Endothelial cell of umbilical vein (primary cell): ENCODE data around the gene API5. TPM values are rescaled to one million over a fixed set of nuclear protein-coding genes. Genes with fewer than 3 reads are reported as not detected.

ENCODE experiments used
- BruUV-seq: library from RNA; stranded (reverse); fragments of 400-500 nt; replicated peaks from 2 replicates; lab custom pipeline; 2021; lab: Mats Ljungman, UMichigan
- CTCF ChIA-PET: fragments of 300-600, 350-600 bp; sonication (Branson Sonifier 250); formaldehyde crosslinking; loops from one replicate; lab custom pipeline; 2021; ENCODE audit warnings: antibody characterized with exemption, inconsistent platforms; lab: Charles Lee
- POLR2A ChIA-PET: fragments of 300-600, 350-600 bp; sonication (Branson Sonifier 250); formaldehyde crosslinking; loops from one replicate; lab custom pipeline; 2021; ENCODE audit warnings: antibody characterized with exemption, inconsistent platforms; lab: Charles Lee
- DNase-seq: peaks from one replicate; pipeline ENCODE4 v3.0.0-alpha.2; 2011; ENCODE audit warnings: low read depth, low spot score
- FAIRE-seq: peaks from 2 replicates; lab custom pipeline; 2011; peaks lifted over from hg19 to GRCh38; lab: Jason Lieb, UNC
- H2AFZ ChIP-seq: 2 replicates; pipeline ENCODE4 v1.6.0; 2012; ENCODE audit warnings: low read depth, low read length, control low read depth, inconsistent platforms
- H3K27ac ChIP-seq: 2 replicates; pipeline ENCODE4 v1.5.1; 2011; ENCODE audit warnings: low read depth, mild to moderate bottlenecking, control low read depth, low read length, moderate library complexity; ENCODE audit not compliant: insufficient read depth
- H3K27me3 ChIP-seq, 2 experiments: 2 replicates each; pipeline versions ENCODE4 v1.6.0 to v1.6.1; 2011; ENCODE audit warnings: low read length in 2 of 2, mixed read lengths in 1 of 2; ENCODE audit not compliant: control insufficient read depth in 2 of 2, insufficient read depth in 2 of 2
- H3K36me3 ChIP-seq, 2 experiments: 2 replicates in 1 of 2; 3 replicates in 1 of 2; pipeline ENCODE4 v1.5.1; 2011; ENCODE audit warnings: low read length in 2 of 2, mild to moderate bottlenecking in 1 of 2, moderate library complexity in 1 of 2; ENCODE audit not compliant: control insufficient read depth in 2 of 2, insufficient read depth in 2 of 2; ENCODE audit errors: extremely low read depth in 1 of 2
- H3K4me1 ChIP-seq: 3 replicates; pipeline ENCODE4 v1.5.1; 2011; ENCODE audit warnings: mild to moderate bottlenecking, low read length; ENCODE audit not compliant: control insufficient read depth, insufficient read depth; ENCODE audit errors: extremely low read depth
- H3K4me2 ChIP-seq: 2 replicates; pipeline ENCODE4 v1.6.1; 2011; ENCODE audit warnings: low read length, control low read depth, mixed read lengths; ENCODE audit not compliant: insufficient read depth
- H3K4me3 ChIP-seq, 3 experiments: fragments of 200-600 bp in 1 of 3; sonication (generic), shearing (Covaris generic) in 1 of 3; replicated peaks in 1 of 3; 2 replicates each; pipeline ENCODE4 v1.5.1; 2011 to 2016; ENCODE audit warnings: control low read depth in 3 of 3, low read length in 3 of 3, mild to moderate bottlenecking in 2 of 3, inconsistent platforms in 1 of 3, low read depth in 1 of 3, moderate library complexity in 1 of 3; ENCODE audit not compliant: insufficient read depth in 1 of 3
- H3K79me2 ChIP-seq: 2 replicates; pipeline ENCODE4 v1.6.0; 2012; ENCODE audit warnings: low read length, inconsistent platforms; ENCODE audit not compliant: control insufficient read depth, insufficient read depth
- H3K9ac ChIP-seq: replicated peaks from 2 replicates; pipeline ENCODE3; 2011; ENCODE audit warnings: low read length, control low read depth; ENCODE audit not compliant: insufficient read depth; ENCODE audit errors: extremely low read depth
- H3K9me1 ChIP-seq: replicated peaks from 3 replicates; pipeline ENCODE4 v1.6.0; 2011; ENCODE audit warnings: mild to moderate bottlenecking, low read length; ENCODE audit not compliant: control insufficient read depth, insufficient read depth; ENCODE audit errors: extremely low read depth
- H3K9me3 ChIP-seq: replicated peaks from 2 replicates; pipeline ENCODE4 v1.5.1; 2012; ENCODE audit warnings: low read length, inconsistent platforms; ENCODE audit not compliant: control insufficient read depth, insufficient read depth
- H4K20me1 ChIP-seq: replicated peaks from 2 replicates; pipeline ENCODE3; 2011; ENCODE audit warnings: mild to moderate bottlenecking, low read length; ENCODE audit not compliant: control insufficient read depth, insufficient read depth; ENCODE audit errors: extremely low read depth
- EZH2 ChIP-seq: IDR thresholded peaks from 2 replicates; pipeline ENCODE4 v1.6.1; 2012; ENCODE audit warnings: borderline replicate concordance, low read depth, mild to moderate bottlenecking, moderate library complexity, low read length, inconsistent platforms; ENCODE audit not compliant: severe bottlenecking
- FOS ChIP-seq: IDR thresholded peaks from 2 replicates; pipeline ENCODE4 v1.6.1; 2011; ENCODE audit warnings: mild to moderate bottlenecking, low read length, moderate library complexity, borderline replicate concordance; ENCODE audit not compliant: insufficient read depth
- GATA2 ChIP-seq: IDR thresholded peaks from 2 replicates; pipeline ENCODE4 v1.7.0; 2011; ENCODE audit warnings: low read depth, mild to moderate bottlenecking, moderate library complexity, mixed read lengths, low read length; ENCODE audit not compliant: insufficient read length, insufficient read depth
- JUN ChIP-seq: IDR thresholded peaks from 2 replicates; pipeline ENCODE4 v1.6.1; 2011; ENCODE audit warnings: borderline replicate concordance, low read depth; ENCODE audit not compliant: insufficient read length, insufficient read depth
- MYC ChIP-seq: IDR thresholded peaks from one replicate; pipeline ENCODE4 v1.6.1; 2011; ENCODE audit warnings: mild to moderate bottlenecking, low read depth, low read length
- POLR2A ChIP-seq: IDR thresholded peaks from 2 replicates; pipeline ENCODE4 v1.6.1; 2012; ENCODE audit warnings: low read depth, mild to moderate bottlenecking, control low read depth, low read length
- POLR2AphosphoS5 ChIP-seq: IDR thresholded peaks from 2 replicates; pipeline ENCODE4 v1.6.1; 2012; ENCODE audit warnings: low read depth, mild to moderate bottlenecking, control low read depth, low read length, moderate library complexity; ENCODE audit not compliant: insufficient read depth
- dilution Hi-C: fragments of 300-500 bp; cut with MboI; formaldehyde crosslinking; loops from one replicate; pipeline ENCODE4 v1.15.0; 2019; ENCODE audit warnings: low sequenced_read_pairs; ENCODE audit not compliant: extremely low pct_ligation_motif_present
- intact Hi-C: fragments of 100-400 bp; cut with micrococcal nuclease; formaldehyde crosslinking; loops from one replicate; pipeline ENCODE4 v1.10.0; 2022
- polyA plus RNA-seq, 4 experiments: library from polyadenylated mRNA; depleted of rRNA in 3 of 4; stranded (reverse) in 3 of 4; unstranded in 1 of 4; fragments of >200 nt; gene quantifications; 2 replicates each; pipeline versions ENCODE4 v1.2.1 to v1.2.3, GENCODE V29; 2011 to 2012; ENCODE audit warnings: missing spikeins in 1 of 4
- total RNA-seq: library from RNA; stranded (reverse); gene quantifications from 2 replicates; pipeline ENCODE4 v1.2.3, GENCODE V29; 2021
- TF ChIP-seq, protein P1 (sequence below): IDR thresholded peaks from 2 replicates; pipeline ENCODE4 v1.6.1; 2011; ENCODE audit not compliant: insufficient read depth, insufficient read length
- TF ChIP-seq, protein P2 (sequence below), 2 donors: IDR thresholded peaks; 1 replicate in 1 of 2; 2 replicates in 1 of 2; pipeline ENCODE4 v1.5.1; 2011; ENCODE audit warnings: low read length in 2 of 2, mild to moderate bottlenecking in 2 of 2, moderate library complexity in 2 of 2, control low read depth in 1 of 2, inconsistent platforms in 1 of 2, low read depth in 1 of 2; ENCODE audit not compliant: insufficient read depth in 1 of 2; ENCODE audit errors: extremely low read depth in 1 of 2

Gene API5
- total and polyA plus RNA-seq, 2 donors (not counting 3 experiments of a cell fraction or from before 2014, with no cell fraction given) = 26.5 to 103 TPM

DNA sequence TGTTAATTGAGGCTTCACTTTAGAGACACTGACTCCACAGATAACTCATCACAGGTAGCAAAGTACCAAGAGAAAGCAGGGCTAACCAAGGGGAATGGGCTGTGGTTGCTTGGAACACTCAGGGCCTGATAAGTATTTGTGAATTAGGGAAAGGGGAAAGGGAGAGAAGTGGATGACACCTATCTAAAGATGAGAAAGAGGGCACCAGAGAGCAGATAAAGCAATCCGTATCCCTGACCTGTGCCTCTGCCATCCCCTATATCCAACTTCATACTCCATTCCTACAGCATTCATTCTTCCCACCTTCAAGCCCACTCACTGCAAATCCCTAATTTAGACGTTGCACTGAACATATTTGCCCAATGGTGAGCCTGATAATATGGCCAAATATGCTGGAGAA, 43.0 kb upstream of the API5 start:
- Histone ChIP-seq H3K27ac (no peak overlapping the region), H3K27me3 (no peaks in the 10 kb centered on the region), H3K9ac (no peak overlapping the region), H3K9me1 (no peaks in the 10 kb centered on the region), H3K36me3 (no peaks in the 10 kb centered on the region), H3K4me1 (no peaks in the 10 kb centered on the region), H3K4me2 (no peak overlapping the region), H3K4me3 (no peak overlapping the region), H4K20me1 (no peaks in the 10 kb centered on the region), H3K9me3 (no peaks in the 10 kb centered on the region), H2AFZ (no peak overlapping the region), H3K79me2 (no peaks in the 10 kb centered on the region)
- no TSS peak for BruUV-seq
- no peak for TF ChIP-seq GATA2
- TF ChIP-seq MYC = no peak
- no peak for TF ChIP-seq EZH2
- TF ChIP-seq, protein P1, sequence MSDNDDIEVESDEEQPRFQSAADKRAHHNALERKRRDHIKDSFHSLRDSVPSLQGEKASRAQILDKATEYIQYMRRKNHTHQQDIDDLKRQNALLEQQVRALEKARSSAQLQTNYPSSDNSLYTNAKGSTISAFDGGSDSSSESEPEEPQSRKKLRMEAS = no peak
- no peak for TF ChIP-seq JUN
- TF ChIP-seq, protein P2, sequence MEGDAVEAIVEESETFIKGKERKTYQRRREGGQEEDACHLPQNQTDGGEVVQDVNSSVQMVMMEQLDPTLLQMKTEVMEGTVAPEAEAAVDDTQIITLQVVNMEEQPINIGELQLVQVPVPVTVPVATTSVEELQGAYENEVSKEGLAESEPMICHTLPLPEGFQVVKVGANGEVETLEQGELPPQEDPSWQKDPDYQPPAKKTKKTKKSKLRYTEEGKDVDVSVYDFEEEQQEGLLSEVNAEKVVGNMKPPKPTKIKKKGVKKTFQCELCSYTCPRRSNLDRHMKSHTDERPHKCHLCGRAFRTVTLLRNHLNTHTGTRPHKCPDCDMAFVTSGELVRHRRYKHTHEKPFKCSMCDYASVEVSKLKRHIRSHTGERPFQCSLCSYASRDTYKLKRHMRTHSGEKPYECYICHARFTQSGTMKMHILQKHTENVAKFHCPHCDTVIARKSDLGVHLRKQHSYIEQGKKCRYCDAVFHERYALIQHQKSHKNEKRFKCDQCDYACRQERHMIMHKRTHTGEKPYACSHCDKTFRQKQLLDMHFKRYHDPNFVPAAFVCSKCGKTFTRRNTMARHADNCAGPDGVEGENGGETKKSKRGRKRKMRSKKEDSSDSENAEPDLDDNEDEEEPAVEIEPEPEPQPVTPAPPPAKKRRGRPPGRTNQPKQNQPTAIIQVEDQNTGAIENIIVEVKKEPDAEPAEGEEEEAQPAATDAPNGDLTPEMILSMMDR (IDR thresholded peaks at IDR 0.05; ENCODE audit: extremely low read depth in 1 of 2, insufficient read depth in 1 of 2, low read depth in 1 of 2, low read length in 2 of 2) = no peak
- no peak for TF ChIP-seq POLR2AphosphoS5
- TF ChIP-seq POLR2A = no peak
- no peak for TF ChIP-seq FOS
- ChIA-PET POLR2A (no interaction called here), CTCF (interaction anchor here (1.9 kb wide), 1 partner anchor 14 kb away, joined by 6 read pairs; no protein-coding TSS in a partner anchor)
- no peak for DNase-seq
- intact Hi-C loops (no loop called here), dilution Hi-C loops (no loop called here)
- FAIRE-seq = no peak
